NAMALWA (cell line): ENCODE measurements around the gene PPIL6.

Experiments used
- DNase-seq: peaks from one replicate; pipeline ENCODE4 v3.0.0-alpha.2; 2015; ENCODE audit warnings: low spot score

The PPIL6 gene

DNA sequence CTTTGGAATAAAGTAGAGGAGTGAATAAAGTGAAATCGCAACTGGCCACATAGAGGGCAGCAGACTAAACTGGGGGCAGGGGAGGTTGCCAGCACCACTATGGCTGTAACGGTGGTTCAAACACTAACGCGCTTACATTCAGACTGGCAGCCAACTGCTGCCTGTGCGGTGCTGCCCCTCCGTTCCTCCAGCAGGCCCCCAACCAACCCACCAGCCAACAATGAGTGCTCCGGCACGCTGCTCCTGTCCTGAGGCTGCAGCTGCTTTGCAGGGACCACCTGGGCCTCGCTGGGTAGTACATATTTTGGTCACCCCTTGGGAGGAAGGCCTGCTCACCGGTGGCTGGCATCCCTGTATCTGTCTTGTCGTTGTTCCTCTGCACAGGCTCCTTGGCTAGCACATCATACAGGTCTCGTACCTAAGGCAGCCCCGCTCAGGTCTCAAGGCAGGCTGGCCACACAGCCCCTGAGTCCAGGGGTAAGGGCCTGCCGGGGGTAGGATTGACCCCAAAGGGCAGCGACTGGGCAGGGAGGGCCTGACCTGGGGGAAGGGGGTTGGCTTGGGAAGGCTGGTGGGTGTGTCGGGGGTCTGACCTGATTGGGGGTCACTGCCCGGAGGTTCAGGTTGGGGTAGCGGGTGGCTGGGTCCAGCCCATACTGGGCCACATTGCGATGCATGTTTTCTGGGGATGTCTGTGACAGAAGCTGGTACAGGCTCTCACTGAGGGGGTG lies 8.8 kb upstream of the PPIL6 start:
- no peak for DNase-seq

- no peak for DNase-seq
These were observed 8.2 kb upstream of the PPIL6 start for GRCh38 chr6:109448615-109449014.

DNA sequence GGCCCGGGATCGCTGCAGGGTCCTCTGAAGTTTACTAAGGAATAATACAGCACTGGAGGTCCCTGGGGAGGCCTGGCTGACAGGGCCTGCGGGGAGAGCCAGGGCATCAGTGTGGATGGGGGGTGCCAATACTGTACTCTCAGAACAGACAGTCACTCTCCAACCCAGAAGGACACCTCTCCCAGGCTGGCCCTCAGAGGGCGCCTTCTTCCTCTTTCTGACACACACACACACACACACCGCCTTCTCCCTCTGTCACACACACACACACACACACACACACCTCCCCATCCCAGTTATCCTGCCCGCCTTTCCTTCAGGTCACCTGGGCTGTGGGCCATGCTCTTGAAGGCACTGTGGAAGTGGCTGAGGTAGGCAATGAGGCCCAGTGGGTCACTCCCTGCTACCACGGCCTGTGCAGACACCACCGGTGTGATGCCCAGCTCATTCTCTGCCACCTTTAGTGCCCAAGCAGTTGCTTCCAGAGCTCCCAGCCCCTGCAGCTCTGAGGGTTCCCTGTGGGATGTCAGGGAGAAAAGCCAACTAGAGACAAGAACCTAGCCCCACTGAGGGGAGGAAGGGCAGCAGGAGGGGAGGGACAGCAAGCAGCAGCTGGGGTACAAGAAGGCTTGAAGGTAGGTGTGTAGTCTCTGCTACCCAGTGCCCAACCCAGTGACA lies 7.6 kb upstream of the PPIL6 start:
- no peak for DNase-seq

DNA sequence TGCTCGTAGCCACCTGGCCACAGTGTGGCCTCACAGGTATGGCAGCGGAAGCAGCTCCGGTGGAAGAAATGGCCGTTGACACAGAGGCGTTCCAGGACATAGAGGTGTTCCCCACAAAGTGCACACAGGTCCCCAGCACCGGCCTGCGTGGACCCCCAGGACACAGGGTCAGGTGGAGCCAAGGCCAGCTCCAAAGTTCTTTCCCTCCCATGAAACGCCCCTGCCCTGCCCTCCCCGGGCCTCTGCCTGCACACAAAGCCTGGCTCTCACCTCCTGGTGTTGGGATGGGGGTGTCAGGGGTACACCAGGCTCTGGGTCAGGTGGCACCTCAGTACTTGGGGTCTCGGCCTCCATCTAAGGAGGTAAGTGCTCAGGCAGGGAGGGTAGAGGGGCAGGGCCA lies 6.7 kb upstream of the PPIL6 start:
- no peak for DNase-seq

DNA sequence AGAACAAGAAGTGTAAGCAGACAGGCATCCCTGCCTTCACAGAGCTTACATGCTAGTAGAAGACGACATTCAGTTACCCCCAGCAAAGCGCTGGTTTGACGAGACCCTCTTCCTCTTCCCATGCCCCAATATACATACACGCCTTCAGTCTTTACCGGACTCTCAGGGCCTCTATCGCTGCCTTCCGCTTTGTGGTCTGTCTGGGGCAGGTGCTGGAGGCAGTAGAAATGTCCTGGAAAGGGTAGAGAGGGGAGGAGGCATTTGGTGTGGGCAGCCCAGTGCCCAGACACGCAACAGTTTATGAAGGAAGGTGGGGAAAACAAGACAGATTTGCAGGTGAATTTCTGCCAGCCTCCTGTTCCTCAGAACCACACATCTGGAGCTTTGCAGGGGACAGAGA lies 6.1 kb upstream of the PPIL6 start:
- DNase-seq: no peak

GRCh38 chr6:109446072-109446471 lies 5.6 kb upstream of the PPIL6 start:
- no peak for DNase-seq

DNA sequence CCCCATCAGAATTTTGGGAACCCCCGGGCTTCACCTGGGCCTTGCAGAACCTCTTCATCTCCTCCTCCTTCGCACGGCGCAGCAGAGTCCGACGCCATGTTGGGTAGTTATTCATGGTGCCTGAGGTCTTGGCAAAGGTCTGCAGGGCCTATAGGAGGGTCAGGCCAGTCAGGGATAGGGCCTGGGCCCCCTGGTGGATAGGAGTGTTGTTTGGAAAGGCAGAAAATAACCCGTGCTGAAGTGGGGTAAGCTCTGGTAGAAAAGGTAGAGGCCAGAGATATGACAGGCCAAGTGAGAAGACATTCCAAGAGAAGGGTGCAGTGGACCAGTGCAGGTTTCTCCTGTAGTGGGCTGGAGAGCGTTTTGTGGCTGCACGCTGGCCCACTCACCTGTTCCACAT lies 5.0 kb upstream of the PPIL6 start:
- no peak for DNase-seq

DNA sequence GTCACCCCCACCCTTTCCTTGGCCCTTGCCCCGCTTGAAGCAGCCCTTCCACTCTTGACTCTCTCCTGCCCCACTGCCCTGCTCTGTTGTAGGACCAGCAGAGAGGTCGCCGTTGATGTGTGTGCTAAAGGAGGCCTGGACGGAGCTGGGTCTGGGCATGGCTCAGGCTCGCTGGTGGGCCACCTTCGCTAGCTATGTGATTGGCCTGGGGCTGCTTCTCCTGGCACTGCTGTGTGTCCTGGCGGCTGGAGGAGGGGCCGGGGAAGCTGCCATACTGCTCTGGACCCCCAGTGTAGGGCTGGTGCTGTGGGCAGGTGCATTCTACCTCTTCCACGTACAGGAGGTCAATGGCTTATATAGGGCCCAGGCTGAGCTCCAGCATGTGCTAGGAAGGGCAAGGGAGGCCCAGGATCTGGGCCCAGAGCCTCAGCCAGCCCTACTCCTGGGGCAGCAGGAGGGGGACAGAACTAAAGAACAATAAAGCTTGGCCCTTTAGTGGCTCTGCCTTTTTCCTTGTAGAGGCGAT lies 3.1 kb upstream of the PPIL6 start:
- no peak for DNase-seq

DNA sequence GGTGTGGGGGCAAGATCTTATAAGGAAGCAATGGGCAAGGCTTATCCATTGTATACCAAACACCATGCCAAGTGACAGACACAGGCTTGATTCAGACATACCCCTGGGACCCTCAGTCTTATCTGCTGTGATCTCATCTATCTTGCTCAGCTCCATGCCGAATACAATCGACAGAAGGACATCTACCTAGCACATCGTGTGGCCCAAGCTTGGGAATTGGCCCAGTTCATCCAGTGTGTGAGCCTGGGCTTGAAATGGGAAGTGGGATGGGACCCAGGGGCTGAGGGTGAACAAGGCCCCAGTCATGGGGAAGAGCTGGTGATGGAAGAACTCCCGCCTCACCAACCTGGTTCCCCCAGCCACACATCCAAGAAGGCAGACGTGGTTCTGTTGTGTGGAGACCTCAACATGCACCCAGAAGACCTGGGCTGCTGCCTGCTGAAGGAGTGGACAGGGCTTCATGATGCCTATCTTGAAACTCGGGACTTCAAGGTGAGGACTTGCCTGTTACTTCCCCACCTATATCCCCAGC lies 2.0 kb upstream of the PPIL6 start:
- DNase-seq: no peak

DNA sequence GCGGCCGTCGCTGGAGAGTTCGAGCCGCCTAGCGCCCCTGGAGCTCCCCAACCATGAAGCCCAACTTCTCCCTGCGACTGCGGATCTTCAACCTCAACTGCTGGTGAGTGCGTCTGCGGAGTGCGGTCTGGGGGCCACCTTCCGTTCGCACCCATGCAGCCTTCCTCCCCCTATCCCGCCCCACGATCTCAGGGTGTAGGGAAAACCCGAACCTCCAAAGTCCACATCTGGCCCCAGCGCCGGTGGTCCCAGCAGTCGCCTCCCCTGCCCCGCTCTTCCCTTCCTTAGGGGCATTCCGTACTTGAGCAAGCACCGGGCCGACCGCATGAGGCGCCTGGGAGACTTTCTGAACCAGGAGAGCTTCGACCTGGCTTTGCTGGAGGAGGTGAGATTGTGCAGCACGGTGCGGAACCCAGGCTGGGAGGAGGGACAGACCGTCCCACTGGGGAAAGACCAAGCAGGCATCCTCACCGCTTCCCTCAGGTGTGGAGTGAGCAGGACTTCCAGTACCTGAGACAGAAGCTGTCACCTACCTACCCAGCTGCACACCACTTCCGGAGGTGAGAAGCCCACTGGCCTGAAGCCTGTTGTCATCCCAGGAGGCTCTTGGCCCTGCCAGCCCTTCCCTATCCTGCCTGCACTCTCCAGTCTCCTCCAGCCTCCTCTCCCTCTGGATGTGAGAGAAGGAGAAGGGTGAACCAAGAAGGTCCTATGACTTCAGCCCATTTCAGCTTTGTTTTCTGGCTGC lies 815 bp upstream of the PPIL6 start:
- peak; percentile 67 for DNase-seq

GRCh38 chr6:109436041-109436440 lies 4.4 kb downstream of the PPIL6 start:
- no peak for DNase-seq

DNA sequence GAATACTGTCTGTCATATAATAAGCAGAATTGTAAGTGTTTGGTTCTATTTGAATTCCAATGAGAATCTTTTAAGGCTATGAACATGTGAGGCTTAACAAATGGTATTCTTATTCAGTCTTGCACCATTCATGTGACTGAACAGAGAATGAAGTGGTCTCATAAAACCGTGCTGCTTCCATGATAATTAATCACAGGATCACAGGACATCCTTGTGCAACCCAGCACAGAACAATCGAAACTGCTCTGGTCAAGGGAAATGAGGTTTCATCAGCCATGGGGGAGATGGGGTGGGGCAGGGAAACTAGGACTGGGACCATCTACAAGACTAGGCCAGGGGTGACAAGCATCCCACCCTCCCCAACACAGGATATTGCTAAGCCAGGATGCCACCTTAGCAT lies 6.0 kb downstream of the PPIL6 start:
- no peak for DNase-seq

DNA sequence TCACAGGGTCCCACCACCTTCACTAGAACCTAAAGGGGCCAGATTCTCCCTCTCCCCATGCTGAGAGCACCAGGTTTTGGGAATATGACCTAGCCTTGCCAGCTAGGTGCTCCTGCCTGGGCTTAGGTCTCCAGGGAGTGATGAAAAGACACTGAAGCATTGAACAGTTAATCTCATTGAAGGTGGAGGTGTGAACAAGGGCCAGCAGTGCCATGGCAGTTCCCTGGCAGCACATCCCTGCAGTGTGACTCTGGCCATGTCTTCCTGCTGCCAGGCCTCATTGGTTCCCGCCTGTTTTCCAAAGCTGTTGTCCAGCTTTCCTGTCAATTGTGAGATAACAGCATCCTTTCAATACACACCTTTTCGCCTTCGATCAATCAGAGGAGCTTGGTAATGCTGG lies 10.9 kb downstream of the PPIL6 start:
- DNase-seq: no peak

DNA sequence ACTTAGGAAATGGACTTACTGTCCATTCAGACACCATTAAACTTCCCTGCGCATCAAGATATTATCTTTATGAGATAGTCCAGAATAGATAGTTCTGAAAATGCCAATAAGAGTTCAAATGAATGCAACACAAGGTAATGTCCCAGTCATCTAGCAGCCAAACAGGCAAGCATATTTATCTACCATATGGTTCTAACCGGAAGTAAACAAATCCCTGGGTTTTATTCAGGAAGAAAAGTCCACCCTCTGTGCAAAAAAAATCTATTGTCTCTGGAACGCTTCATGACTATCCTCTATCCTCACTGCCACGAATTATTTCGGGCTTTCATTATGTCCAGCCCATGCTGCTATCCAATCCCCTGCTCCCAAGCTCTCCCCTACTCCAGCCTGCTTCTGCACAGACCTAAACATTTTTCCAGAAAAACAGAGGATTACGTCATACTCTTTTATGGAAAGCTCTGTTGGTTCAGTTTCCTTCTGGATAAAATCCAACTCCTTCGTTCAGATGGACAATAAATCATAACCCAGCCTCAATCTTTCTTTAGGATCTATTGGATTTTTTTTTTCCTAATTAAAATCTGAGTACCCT lies 11.4 kb downstream of the PPIL6 start:
- no peak for DNase-seq

DNA sequence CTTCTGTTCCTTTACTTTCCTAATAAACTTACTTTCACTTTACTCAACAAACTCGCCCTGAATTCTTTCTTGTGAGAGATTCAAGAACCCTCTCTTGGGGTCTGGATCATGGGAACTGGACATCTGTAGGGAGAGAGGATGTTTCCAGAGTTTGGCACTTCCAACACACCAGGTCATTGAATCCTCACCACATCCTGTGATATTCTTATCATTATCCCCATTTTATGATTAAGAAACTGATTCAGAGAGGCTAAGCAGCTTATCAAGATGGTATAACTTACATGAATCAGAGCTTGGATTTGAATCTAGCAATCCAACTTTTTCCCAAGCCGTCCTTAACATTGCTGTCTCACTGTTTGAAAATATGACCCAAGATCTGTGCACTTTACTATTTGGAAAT lies 15.5 kb downstream of the PPIL6 start:
- no peak for DNase-seq

DNA sequence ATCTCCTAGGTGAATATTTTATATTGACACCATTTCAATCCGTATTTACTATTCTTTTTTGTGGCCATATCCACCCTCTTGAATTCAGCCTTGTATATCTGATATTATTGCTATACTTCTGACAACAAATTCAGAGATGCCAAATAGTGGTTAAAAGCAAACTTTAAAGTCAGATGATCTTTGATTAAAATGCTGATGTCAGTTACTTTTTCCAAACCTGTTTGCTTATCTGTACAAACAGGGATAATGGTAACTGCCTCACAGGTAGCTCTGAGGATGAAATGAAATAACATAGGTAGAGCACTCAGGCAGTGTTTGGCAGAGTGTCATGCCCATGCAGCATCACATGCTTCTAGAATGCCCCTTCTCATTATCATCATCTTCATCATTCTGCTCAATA lies 19.2 kb downstream of the PPIL6 start:
- no peak for DNase-seq

DNA sequence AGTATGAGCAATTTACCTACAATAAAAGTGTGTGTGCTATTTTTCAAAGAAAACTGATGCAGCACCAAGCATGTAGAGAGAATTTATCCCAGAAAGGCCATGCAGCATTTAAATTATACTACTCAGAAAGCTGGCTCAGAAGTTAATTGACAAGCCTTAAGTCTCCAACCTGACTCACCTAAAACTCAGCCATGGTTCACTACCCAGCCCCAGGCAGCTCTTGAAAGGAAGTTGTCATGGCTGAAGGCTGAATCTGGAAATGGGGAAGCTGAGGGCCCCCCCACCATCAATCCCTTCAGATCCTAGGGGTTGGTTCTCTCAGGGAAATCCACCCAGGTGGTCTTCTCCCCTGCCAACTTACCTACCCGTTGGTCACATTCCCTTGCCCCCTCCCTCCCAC lies 19.7 kb downstream of the PPIL6 start:
- DNase-seq: no peak

DNA sequence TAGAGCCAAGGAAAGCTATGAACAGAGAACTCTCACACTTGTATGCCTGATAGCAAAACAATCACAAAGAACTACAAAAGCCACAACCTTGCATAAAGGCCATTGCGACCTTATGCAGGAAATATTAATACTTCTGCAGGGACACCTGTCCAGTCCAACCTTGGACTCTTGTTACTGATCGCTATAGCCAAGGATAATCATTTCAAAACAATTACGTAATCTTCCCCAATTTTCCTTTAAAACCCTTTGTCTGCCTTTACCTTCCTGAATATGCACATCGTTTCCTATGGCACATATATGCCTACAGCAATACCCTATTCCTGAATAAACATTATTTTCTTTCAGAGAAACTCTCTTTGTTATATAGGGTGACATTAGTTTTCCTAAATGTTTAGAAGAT lies 22.8 kb downstream of the PPIL6 start:
- DNase-seq: no peak

DNA sequence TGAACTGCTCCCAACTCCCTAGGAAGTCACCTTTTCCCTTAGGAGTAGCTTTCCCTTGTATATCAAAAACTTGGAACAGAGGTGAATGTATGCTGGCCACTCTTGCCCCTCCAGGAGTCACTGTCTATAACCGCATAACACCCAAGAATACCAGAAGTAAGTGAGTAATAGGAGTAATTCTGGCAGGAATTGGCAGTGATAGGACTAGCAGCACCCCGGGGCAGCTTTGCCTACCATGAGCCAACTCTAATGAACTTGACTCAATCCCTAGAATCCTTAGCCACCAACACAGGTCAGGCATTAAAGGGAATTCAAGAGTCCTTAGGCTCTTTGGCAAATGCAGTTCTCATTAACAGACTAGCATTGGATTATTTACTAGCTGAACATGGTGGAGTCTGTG lies 29.4 kb downstream of the PPIL6 start:
- DNase-seq: no peak

- DNase-seq: no peak
These were observed 34.2 kb downstream of the PPIL6 start for GRCh38 chr6:109406196-109406595.

GRCh38 chr6:109397020-109397419 lies 43.4 kb downstream of the PPIL6 start:
- no peak for DNase-seq

DNA sequence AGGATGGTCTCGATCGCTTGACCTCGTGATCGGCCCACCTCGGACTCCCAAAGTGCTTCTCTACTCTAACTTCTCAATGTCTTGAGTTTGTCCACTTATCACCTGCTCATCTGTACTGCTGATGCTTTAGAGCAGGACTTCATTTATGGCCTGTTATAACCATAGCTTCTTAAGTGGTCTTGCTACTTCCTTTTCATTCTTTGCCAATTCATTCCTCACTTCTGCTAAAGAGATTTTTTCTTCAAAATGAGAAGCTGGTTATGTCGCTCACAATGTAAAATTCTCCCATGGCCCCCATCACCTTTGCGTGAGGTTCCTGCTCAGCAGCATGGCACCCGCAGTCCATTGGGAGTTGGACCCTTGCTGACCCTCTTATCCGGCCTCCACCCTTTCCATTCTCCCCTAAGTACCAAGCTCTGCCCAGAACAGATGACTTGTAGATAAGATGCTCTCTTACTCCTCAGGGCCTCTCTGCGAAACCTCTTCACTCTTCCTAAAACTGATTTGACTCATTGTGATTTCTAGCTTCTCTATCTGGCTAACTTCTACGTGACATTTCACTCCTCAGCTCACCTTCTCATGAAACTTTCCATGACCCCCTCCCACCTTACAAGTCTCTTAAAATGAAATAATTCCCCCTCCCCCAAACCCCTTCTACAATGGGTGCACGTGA lies 44.2 kb downstream of the PPIL6 start:
- no peak for DNase-seq
